ENCODE measurements around the gene MYO7A.

The MYO7A gene

DNA sequence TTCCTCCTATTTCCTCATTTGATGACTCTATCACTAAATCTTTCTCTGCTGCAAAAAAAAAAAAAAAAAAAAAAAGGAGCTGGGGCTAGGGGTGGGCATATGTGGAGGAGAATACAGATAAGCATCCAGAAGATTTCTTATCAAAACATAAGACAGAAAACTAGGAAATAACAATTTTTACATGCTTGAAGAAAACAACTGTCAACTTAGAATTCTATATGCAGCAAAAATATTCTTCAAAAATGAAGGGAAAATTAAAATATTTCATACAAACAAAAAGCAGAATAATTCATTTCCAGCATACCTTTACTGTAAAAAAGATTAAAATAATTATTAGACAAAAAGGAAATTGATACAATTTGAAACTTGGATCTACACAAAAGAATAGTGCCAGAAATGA lies 134.8 kb downstream of the MYO7A start:
- ChIA-PET CTCF (no interaction called here), POLR2A (no interaction called here)
- H3K36me3 ChIP-seq (ENCODE audit: control insufficient read depth in 4 of 4, insufficient read depth in 4 of 4, low read length in 3 of 4), result no peaks in the 10 kb centered on the region
- no peak overlapping the region for H3K27ac ChIP-seq (ENCODE audit: insufficient read depth in 1 of 2, low read depth in 1 of 2, low read length in 2 of 2, poor library complexity in 1 of 2, severe bottlenecking in 2 of 2)
- no peak overlapping the region for H3K4me3 ChIP-seq (ENCODE audit: control insufficient read depth in 1 of 7, extremely low read depth in 1 of 7, insufficient read depth in 4 of 7, low read depth in 2 of 7, low read length in 6 of 7)
- DNase-seq, result no peak
- no peaks in the 10 kb centered on the region for H3K27me3 ChIP-seq (replicated peaks in 2 of 5; ENCODE audit: control insufficient read depth in 4 of 5, insufficient read depth in 5 of 5, low read length in 4 of 5)
- H3K4me1 ChIP-seq (ENCODE audit: control extremely low read depth in 1 of 4, control insufficient read depth in 4 of 4, insufficient read depth in 4 of 4, low read length in 3 of 4), result no peaks in the 10 kb centered on the region
- peaks cover 4 to 25% (median 7%) of the 10 kb centered on the region in 5 experiments for H3K9me3 ChIP-seq (ENCODE audit: control extremely low read depth in 1 of 5, control insufficient read depth in 4 of 5, insufficient read depth in 2 of 5, low read depth in 1 of 5, low read length in 4 of 5)
